HG03565 (cell line): Measurements from ENCODE around the gene JADE3.

Experiments
- ATAC-seq: cut with Tn5 transposase; IDR thresholded peaks from one replicate; pipeline ENCODE4 v1.9.1; 2021; ENCODE audit warnings: mild to moderate bottlenecking, moderate library complexity; ENCODE audit not compliant: unreplicated experiment

Gene JADE3

DNA sequence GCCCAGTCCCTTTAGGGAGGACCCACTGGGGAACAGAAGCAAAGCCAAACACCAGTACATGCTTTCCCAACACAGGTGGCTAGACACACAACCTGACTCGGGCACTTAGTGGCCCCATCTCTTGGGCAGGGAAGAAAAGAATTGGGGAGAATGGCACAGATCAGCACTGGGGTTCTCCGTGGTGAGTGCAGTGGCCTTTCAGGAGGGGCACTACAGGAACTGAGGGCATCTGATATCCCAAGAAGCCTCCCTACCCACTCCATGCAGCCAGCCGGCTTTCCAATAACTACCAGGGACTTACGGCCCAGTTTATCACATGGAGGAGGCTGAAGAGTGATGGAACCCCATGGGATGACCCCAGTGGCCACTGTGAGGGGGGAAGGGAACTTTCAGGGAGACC, 189.0 kb downstream of the JADE3 start:
- ATAC-seq, result no peak
